HepG2 (cell line): ENCODE measurements around the gene R3HDM4. TPM values are rescaled to one million over a fixed set of nuclear protein-coding genes. Genes with fewer than 3 reads are reported as not detected.

Experiments
- ELF1 ChIP-seq: sonication (generic); formaldehyde crosslinking; IDR thresholded peaks from 2 replicates; pipeline ENCODE4 v1.4.0; 2020; ENCODE audit warnings: missing genetic modification reagents
- ZBTB42 ChIP-seq: sonication (generic); formaldehyde crosslinking; IDR thresholded peaks from 2 replicates; pipeline ENCODE4 v1.5.0; 2020; ENCODE audit warnings: mild to moderate bottlenecking, missing genetic modification reagents
- ZNF138 ChIP-seq: sonication (generic); formaldehyde crosslinking; IDR thresholded peaks from 2 replicates; pipeline ENCODE4 v1.5.0; 2020; ENCODE audit warnings: mild to moderate bottlenecking, low read depth, missing genetic modification reagents
- ZNF234 ChIP-seq: sonication (generic); formaldehyde crosslinking; conservative IDR thresholded peaks from 2 replicates; pipeline ENCODE4 v1.5.1; 2020; ENCODE audit warnings: mild to moderate bottlenecking, missing genetic modification reagents
- ZNF317 ChIP-seq: sonication (generic); formaldehyde crosslinking; IDR thresholded peaks from 2 replicates; pipeline ENCODE4 v1.5.0; 2020; ENCODE audit warnings: mild to moderate bottlenecking, missing genetic modification reagents
- ZNF83 ChIP-seq: sonication (generic); formaldehyde crosslinking; IDR thresholded peaks from 2 replicates; pipeline ENCODE4 v1.4.0; 2020; ENCODE audit warnings: missing genetic modification reagents, mild to moderate bottlenecking, borderline replicate concordance
- polyA plus RNA-seq, 8 experiments: library from polyadenylated mRNA; depleted of rRNA in 3 of 8; stranded (reverse) in 7 of 8; unstranded in 1 of 8; fragments of >200 nt; fragmentation: Illumina TruSeq in 4 of 8; extraction: Trizol in 4 of 8; gene quantifications; 2 replicates each; pipeline versions ENCODE4 v1.2.1 to v1.2.3, GENCODE V29; 2011 to 2016; ENCODE audit warnings: low read depth in 4 of 8, missing spikeins in 1 of 8, mixed read lengths in 1 of 8; ENCODE audit not compliant: insufficient read depth in 1 of 8
- total RNA-seq, 5 experiments: library from RNA; depleted of rRNA; stranded (reverse); fragments of >200 nt; fragmentation: Illumina TruSeq; extraction: Trizol; gene quantifications; 2 replicates each; pipeline ENCODE4 v1.2.3, GENCODE V29; 2016; ENCODE audit warnings: low read depth in 1 of 5
- TF ChIP-seq, protein P1 (sequence below): sonication (generic); formaldehyde crosslinking; IDR thresholded peaks from 2 replicates; pipeline ENCODE4 v1.5.0; 2020; ENCODE audit warnings: mild to moderate bottlenecking, missing genetic modification reagents
- TF ChIP-seq, protein P2 (sequence below): sonication (generic); formaldehyde crosslinking; IDR thresholded peaks from 2 replicates; pipeline ENCODE4 v1.4.0; 2020; ENCODE audit warnings: missing genetic modification reagents, mild to moderate bottlenecking, borderline replicate concordance
- TF ChIP-seq, protein P3 (sequence below): sonication (generic); formaldehyde crosslinking; IDR thresholded peaks from 2 replicates; pipeline ENCODE4 v1.5.0; 2020; ENCODE audit warnings: missing genetic modification reagents
- TF ChIP-seq, protein P4 (sequence below): sonication (generic); formaldehyde crosslinking; IDR thresholded peaks from 2 replicates; pipeline ENCODE4 v1.4.0; 2020; ENCODE audit warnings: missing genetic modification reagents, borderline replicate concordance
- TF ChIP-seq, protein P5 (sequence below): sonication (generic); formaldehyde crosslinking; IDR thresholded peaks from 2 replicates; pipeline ENCODE4 v1.4.0; 2020; ENCODE audit warnings: missing genetic modification reagents
- TF ChIP-seq, protein P6 (sequence below): sonication (generic); formaldehyde crosslinking; IDR thresholded peaks from 2 replicates; pipeline ENCODE4 v1.5.1; 2020; ENCODE audit warnings: mild to moderate bottlenecking, missing genetic modification reagents, moderate library complexity

The R3HDM4 gene
- total and polyA plus RNA-seq, 2 of the 13 experiments (the other 11 are each of a cell fraction or from before 2014, with no cell fraction given) = 26.2 to 26.9 TPM

DNA sequence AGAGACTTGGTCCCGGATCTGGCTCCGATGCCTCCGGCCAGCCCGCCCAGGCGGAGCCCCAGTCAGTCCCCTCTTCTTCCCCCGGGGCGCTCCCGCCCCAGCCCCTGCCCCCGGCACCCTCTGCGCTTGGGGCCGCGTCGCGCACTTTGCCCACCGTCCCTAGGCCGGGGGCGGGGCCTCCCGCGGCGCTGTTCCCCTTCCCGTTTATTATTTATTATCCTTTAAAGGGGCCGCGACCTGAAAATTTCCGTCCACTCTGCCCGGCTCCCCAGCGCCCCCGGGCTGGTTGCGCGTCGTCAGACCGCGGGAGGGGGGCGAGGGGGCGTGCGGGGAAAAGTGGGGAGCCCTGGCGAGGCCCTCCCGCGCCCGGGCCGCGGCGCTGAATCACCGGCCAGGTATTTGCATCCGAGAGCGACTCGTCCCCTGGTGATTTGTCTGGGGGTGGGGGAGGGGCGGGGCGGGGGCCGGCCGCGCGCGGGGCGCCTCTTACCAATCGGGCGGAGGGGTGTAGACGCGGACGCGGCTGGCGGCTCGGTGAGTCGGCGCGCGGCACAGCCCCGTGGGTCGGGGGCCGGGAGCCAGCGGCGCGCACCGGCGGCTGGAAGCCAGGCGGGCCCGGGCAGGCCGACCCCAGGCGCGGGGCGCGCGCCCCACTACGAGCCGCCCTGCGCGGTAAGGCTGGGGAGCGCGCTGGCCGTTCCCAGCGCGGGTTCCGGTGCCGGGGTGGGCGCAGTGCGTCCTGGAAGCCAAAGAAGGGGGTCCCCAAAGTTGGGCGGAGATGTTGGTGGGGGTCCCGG is 12.7 kb upstream of the R3HDM4 start, which contains the start of gene ARID3A (continued):
- TF ChIP-seq, protein P1, sequence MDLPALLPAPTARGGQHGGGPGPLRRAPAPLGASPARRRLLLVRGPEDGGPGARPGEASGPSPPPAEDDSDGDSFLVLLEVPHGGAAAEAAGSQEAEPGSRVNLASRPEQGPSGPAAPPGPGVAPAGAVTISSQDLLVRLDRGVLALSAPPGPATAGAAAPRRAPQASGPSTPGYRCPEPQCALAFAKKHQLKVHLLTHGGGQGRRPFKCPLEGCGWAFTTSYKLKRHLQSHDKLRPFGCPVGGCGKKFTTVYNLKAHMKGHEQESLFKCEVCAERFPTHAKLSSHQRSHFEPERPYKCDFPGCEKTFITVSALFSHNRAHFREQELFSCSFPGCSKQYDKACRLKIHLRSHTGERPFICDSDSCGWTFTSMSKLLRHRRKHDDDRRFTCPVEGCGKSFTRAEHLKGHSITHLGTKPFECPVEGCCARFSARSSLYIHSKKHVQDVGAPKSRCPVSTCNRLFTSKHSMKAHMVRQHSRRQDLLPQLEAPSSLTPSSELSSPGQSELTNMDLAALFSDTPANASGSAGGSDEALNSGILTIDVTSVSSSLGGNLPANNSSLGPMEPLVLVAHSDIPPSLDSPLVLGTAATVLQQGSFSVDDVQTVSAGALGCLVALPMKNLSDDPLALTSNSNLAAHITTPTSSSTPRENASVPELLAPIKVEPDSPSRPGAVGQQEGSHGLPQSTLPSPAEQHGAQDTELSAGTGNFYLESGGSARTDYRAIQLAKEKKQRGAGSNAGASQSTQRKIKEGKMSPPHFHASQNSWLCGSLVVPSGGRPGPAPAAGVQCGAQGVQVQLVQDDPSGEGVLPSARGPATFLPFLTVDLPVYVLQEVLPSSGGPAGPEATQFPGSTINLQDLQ (CRISPR knock-in tag) = 0 out of 2 replicates have a peak, but pooled peaks have one; percentile 22
- no peak for TF ChIP-seq ELF1 (CRISPR knock-in tag)
- TF ChIP-seq ZNF83 (CRISPR knock-in tag) = no peak
- TF ChIP-seq, protein P2, sequence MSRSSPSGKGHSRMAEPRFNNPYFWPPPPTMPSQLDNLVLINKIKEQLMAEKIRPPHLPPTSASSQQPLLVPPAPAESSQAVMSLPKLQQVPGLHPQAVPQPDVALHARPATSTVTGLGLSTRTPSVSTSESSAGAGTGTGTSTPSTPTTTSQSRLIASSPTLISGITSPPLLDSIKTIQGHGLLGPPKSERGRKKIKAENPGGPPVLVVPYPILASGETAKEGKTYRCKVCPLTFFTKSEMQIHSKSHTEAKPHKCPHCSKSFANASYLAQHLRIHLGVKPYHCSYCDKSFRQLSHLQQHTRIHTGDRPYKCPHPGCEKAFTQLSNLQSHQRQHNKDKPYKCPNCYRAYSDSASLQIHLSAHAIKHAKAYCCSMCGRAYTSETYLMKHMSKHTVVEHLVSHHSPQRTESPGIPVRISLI (CRISPR knock-in tag) = no peak
- TF ChIP-seq ZNF234 (CRISPR knock-in tag) = no peak; the same call in 1 of the 2 replicates
- TF ChIP-seq ZBTB42 (CRISPR knock-in tag) = no peak
- TF ChIP-seq, protein P3, sequence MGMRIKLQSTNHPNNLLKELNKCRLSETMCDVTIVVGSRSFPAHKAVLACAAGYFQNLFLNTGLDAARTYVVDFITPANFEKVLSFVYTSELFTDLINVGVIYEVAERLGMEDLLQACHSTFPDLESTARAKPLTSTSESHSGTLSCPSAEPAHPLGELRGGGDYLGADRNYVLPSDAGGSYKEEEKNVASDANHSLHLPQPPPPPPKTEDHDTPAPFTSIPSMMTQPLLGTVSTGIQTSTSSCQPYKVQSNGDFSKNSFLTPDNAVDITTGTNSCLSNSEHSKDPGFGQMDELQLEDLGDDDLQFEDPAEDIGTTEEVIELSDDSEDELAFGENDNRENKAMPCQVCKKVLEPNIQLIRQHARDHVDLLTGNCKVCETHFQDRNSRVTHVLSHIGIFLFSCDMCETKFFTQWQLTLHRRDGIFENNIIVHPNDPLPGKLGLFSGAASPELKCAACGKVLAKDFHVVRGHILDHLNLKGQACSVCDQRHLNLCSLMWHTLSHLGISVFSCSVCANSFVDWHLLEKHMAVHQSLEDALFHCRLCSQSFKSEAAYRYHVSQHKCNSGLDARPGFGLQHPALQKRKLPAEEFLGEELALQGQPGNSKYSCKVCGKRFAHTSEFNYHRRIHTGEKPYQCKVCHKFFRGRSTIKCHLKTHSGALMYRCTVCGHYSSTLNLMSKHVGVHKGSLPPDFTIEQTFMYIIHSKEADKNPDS (CRISPR knock-in tag) = no peak
- TF ChIP-seq, protein P4, sequence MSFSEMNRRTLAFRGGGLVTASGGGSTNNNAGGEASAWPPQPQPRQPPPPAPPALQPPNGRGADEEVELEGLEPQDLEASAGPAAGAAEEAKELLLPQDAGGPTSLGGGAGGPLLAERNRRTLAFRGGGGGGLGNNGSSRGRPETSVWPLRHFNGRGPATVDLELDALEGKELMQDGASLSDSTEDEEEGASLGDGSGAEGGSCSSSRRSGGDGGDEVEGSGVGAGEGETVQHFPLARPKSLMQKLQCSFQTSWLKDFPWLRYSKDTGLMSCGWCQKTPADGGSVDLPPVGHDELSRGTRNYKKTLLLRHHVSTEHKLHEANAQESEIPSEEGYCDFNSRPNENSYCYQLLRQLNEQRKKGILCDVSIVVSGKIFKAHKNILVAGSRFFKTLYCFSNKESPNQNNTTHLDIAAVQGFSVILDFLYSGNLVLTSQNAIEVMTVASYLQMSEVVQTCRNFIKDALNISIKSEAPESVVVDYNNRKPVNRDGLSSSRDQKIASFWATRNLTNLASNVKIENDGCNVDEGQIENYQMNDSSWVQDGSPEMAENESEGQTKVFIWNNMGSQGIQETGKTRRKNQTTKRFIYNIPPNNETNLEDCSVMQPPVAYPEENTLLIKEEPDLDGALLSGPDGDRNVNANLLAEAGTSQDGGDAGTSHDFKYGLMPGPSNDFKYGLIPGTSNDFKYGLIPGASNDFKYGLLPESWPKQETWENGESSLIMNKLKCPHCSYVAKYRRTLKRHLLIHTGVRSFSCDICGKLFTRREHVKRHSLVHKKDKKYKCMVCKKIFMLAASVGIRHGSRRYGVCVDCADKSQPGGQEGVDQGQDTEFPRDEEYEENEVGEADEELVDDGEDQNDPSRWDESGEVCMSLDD (CRISPR knock-in tag) = peak; percentile 89; the same call in 1 of the 2 replicates
- TF ChIP-seq ZNF138 (CRISPR knock-in tag) = no peak
- TF ChIP-seq, protein P5, sequence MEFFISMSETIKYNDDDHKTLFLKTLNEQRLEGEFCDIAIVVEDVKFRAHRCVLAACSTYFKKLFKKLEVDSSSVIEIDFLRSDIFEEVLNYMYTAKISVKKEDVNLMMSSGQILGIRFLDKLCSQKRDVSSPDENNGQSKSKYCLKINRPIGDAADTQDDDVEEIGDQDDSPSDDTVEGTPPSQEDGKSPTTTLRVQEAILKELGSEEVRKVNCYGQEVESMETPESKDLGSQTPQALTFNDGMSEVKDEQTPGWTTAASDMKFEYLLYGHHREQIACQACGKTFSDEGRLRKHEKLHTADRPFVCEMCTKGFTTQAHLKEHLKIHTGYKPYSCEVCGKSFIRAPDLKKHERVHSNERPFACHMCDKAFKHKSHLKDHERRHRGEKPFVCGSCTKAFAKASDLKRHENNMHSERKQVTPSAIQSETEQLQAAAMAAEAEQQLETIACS (CRISPR knock-in tag) = peak; percentile 55
- TF ChIP-seq ZNF317 (CRISPR knock-in tag) = no peak
- TF ChIP-seq, protein P6, sequence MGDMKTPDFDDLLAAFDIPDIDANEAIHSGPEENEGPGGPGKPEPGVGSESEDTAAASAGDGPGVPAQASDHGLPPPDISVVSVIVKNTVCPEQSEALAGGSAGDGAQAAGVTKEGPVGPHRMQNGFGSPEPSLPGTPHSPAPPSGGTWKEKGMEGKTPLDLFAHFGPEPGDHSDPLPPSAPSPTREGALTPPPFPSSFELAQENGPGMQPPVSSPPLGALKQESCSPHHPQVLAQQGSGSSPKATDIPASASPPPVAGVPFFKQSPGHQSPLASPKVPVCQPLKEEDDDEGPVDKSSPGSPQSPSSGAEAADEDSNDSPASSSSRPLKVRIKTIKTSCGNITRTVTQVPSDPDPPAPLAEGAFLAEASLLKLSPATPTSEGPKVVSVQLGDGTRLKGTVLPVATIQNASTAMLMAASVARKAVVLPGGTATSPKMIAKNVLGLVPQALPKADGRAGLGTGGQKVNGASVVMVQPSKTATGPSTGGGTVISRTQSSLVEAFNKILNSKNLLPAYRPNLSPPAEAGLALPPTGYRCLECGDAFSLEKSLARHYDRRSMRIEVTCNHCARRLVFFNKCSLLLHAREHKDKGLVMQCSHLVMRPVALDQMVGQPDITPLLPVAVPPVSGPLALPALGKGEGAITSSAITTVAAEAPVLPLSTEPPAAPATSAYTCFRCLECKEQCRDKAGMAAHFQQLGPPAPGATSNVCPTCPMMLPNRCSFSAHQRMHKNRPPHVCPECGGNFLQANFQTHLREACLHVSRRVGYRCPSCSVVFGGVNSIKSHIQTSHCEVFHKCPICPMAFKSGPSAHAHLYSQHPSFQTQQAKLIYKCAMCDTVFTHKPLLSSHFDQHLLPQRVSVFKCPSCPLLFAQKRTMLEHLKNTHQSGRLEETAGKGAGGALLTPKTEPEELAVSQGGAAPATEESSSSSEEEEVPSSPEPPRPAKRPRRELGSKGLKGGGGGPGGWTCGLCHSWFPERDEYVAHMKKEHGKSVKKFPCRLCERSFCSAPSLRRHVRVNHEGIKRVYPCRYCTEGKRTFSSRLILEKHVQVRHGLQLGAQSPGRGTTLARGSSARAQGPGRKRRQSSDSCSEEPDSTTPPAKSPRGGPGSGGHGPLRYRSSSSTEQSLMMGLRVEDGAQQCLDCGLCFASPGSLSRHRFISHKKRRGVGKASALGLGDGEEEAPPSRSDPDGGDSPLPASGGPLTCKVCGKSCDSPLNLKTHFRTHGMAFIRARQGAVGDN (CRISPR knock-in tag) = no peak; the same call in 1 of the 2 replicates
